OCI-LY3 (cell line): ENCODE data around the gene OR8S1.
"Not testable (repeated sequence)": the region's sequence is repeated elsewhere in the genome, so short reads cannot be mapped to it uniquely, and the experiment has no call there.

ENCODE experiments used
- H2AFZ ChIP-seq: fragments of 200-600, 300-600 bp; shearing (Covaris generic); 2 replicates; pipeline ENCODE4 v1.6.0; 2014; ENCODE audit warnings: antibody characterized with exemption, low read depth, low read length
- H3K27ac ChIP-seq: fragments of 200-600, 300-600 bp; sonication (generic); 2 replicates; pipeline ENCODE4 v1.5.1; 2014; ENCODE audit warnings: mild to moderate bottlenecking, low read length, moderate library complexity, mixed read lengths
- H3K27me3 ChIP-seq: fragments of 200-600, 300-600 bp; sonication (generic); 2 replicates; pipeline ENCODE4 v1.6.1; 2014; ENCODE audit warnings: low read depth, low read length, mixed read lengths
- H3K36me3 ChIP-seq: fragments of 200-600, 300-600 bp; sonication (generic); replicated peaks from 2 replicates; pipeline ENCODE3; 2014; ENCODE audit warnings: low read depth, low read length, mixed read lengths
- H3K4me1 ChIP-seq: fragments of 300-600, 200-600 bp; sonication (generic); 2 replicates; pipeline ENCODE4 v1.6.1; 2014; ENCODE audit warnings: low read length, mixed read lengths
- H3K4me2 ChIP-seq: fragments of 200-600, 300-600 bp; sonication (generic); 2 replicates; pipeline ENCODE4 v1.6.1; 2014; ENCODE audit warnings: low read length, mixed read lengths
- H3K4me3 ChIP-seq: fragments of 300-600, 200-600 bp; sonication (generic); 2 replicates; pipeline ENCODE4 v1.5.1; 2014; ENCODE audit warnings: antibody characterized with exemption, mild to moderate bottlenecking, low read length, moderate library complexity
- H3K79me2 ChIP-seq: fragments of 300-600, 200-600 bp; shearing (Covaris generic); 2 replicates; pipeline ENCODE4 v1.6.1; 2014; ENCODE audit warnings: mild to moderate bottlenecking, low read length, mixed read lengths
- H3K9ac ChIP-seq: fragments of 300-600, 200-600 bp; shearing (Covaris generic); 2 replicates; pipeline ENCODE4 v1.6.0; 2014; ENCODE audit warnings: mild to moderate bottlenecking, low read length, moderate library complexity
- H3K9me3 ChIP-seq: fragments of 200-600, 300-600 bp; shearing (Covaris generic); 2 replicates; pipeline ENCODE4 v1.6.1; 2014; ENCODE audit warnings: low read length, mixed read lengths; ENCODE audit not compliant: insufficient read depth
- H4K20me1 ChIP-seq: fragments of 200-600, 300-600 bp; sonication (generic); 2 replicates; pipeline ENCODE4 v1.6.1; 2016; ENCODE audit warnings: low read length, mixed read lengths; ENCODE audit not compliant: insufficient read depth
- CTCF ChIP-seq: fragments of 200-600, 300-600 bp; sonication (generic); IDR thresholded peaks from 2 replicates; pipeline ENCODE4 v1.5.1; 2014; ENCODE audit warnings: antibody characterized with exemption, low read length, low read depth
- EZH2phosphoT487 ChIP-seq: fragments of 200-600 bp; shearing (Covaris generic); IDR thresholded peaks from 2 replicates; pipeline ENCODE4 v1.6.1; 2018; ENCODE audit warnings: antibody characterized with exemption, mixed run types, low read depth

Gene OR8S1

GRCh38 chr12:48545833-48546469 is 20.5 kb downstream of the OR8S1 start:
- no peak for TF ChIP-seq CTCF
- no peak for TF ChIP-seq EZH2phosphoT487
- no peaks in the 10 kb centered on the region for H3K4me1 ChIP-seq

GRCh38 chr12:48547012-48547411 is 21.6 kb downstream of the OR8S1 start:
- H3K9ac ChIP-seq, H3K4me1 ChIP-seq, H3K79me2 ChIP-seq, H2AFZ ChIP-seq, H3K4me3 ChIP-seq, H3K9me3 ChIP-seq, H4K20me1 ChIP-seq, H3K27ac ChIP-seq, H3K27me3 ChIP-seq, H3K36me3 ChIP-seq, H3K4me2 ChIP-seq: not testable (repeated sequence)

More at GRCh38 chr12:48545833-48546469, 20.5 kb downstream of the OR8S1 start:
- Histone ChIP-seq H3K27me3 (no peaks in the 10 kb centered on the region), H3K36me3 (no peaks in the 10 kb centered on the region), H3K9me3 (no peaks in the 10 kb centered on the region), H3K27ac (no peak overlapping the region), H3K79me2 (no peaks in the 10 kb centered on the region), H2AFZ (no peak overlapping the region), H3K4me2 (no peak overlapping the region), H3K9ac (no peak overlapping the region), H3K4me3 (no peak overlapping the region), H4K20me1 (no peaks in the 10 kb centered on the region)

- not testable (repeated sequence) for H4K20me1 ChIP-seq, H3K4me1 ChIP-seq, H3K4me2 ChIP-seq, H3K27me3 ChIP-seq, H3K36me3 ChIP-seq, H3K4me3 ChIP-seq, H2AFZ ChIP-seq, H3K79me2 ChIP-seq, H3K9ac ChIP-seq, H3K27ac ChIP-seq, H3K9me3 ChIP-seq
Measured at GRCh38 chr12:48551636-48552035, 26.2 kb downstream of the OR8S1 start.

- H3K4me3 ChIP-seq, H2AFZ ChIP-seq, H3K27me3 ChIP-seq, H3K9me3 ChIP-seq, H3K79me2 ChIP-seq, H3K27ac ChIP-seq, H3K9ac ChIP-seq, H3K36me3 ChIP-seq, H3K4me1 ChIP-seq, H3K4me2 ChIP-seq, H4K20me1 ChIP-seq: not testable (repeated sequence)
Measured at GRCh38 chr12:48553666-48554343, 28.4 kb downstream of the OR8S1 start.

GRCh38 chr12:48556631-48557030 is 31.2 kb downstream of the OR8S1 start:
- no peak for TF ChIP-seq EZH2phosphoT487
- Histone ChIP-seq H3K4me1 (no peaks in the 10 kb centered on the region), H3K79me2 (no peaks in the 10 kb centered on the region), H3K36me3 (no peaks in the 10 kb centered on the region), H4K20me1 (no peaks in the 10 kb centered on the region), H3K4me3 (no peak overlapping the region), H3K27me3 (no peaks in the 10 kb centered on the region), H3K4me2 (no peak overlapping the region), H3K27ac (no peak overlapping the region), H3K9me3 (no peaks in the 10 kb centered on the region), H2AFZ (no peak overlapping the region), H3K9ac (no peak overlapping the region)

- Histone ChIP-seq H3K9ac (no peak overlapping the region), H3K79me2 (no peaks in the 10 kb centered on the region), H4K20me1 (no peaks in the 10 kb centered on the region), H3K27ac (no peak overlapping the region), H3K4me3 (no peak overlapping the region), H3K4me2 (no peak overlapping the region), H3K36me3 (no peaks in the 10 kb centered on the region), H3K9me3 (no peaks in the 10 kb centered on the region), H3K27me3 (0 out of 2 replicates have a peak, but pooled peaks cover 5% of the 10 kb centered on the region), H2AFZ (no peak overlapping the region), H3K4me1 (no peaks in the 10 kb centered on the region)
- TF ChIP-seq EZH2phosphoT487 (no peak), CTCF (no peak)
Measured at GRCh38 chr12:48557919-48558318, 32.5 kb downstream of the OR8S1 start.
